HCT116 (cell line): Measurements from ENCODE around the gene NUAK2. TPM values are rescaled to one million over a fixed set of nuclear protein-coding genes. Genes with fewer than 3 reads are reported as not detected.

ENCODE experiments used
- ATAC-seq: fragments of 200-7000 bp; cut with Tn5 transposase; 2 replicates; pipeline ENCODE4 v1.9.1; 2020; ENCODE audit warnings: mild to moderate bottlenecking, moderate library complexity
- BruUV-seq: library from RNA; stranded (reverse); fragments of 400-500 nt; replicated peaks from 2 replicates; lab custom pipeline; 2021; lab: Mats Ljungman, UMichigan
- CTCF ChIA-PET: fragments of 300-600 bp; sonication (Branson Sonifier 250); formaldehyde crosslinking; loops from one replicate; lab custom pipeline; 2021; ENCODE audit warnings: antibody characterized with exemption; lab: Charles Lee
- POLR2A ChIA-PET: fragments of 300-600, 350-600 bp; sonication (Branson Sonifier 250); formaldehyde crosslinking; loops from one replicate; lab custom pipeline; 2021; ENCODE audit warnings: antibody characterized with exemption; lab: Charles Lee
- RAD21 ChIA-PET, 2 experiments: fragments of 300-600 bp; sonication (Branson Sonifier 250); formaldehyde crosslinking; loops; one replicate each; lab custom pipeline; 2023; ENCODE audit warnings: low total read pairs in 2 of 2; ENCODE audit not compliant: uncharacterized antibody in 2 of 2, unreplicated experiment in 2 of 2, low non-redundant PET in 1 of 2; lab: Charles Lee
- DNase-seq: peaks from one replicate; pipeline ENCODE4 v3.0.0-alpha.2; 2010; ENCODE audit warnings: low read depth, low spot score
- H2AFZ ChIP-seq: fragments of 200-600 bp; shearing (Covaris generic), sonication (generic); 2 replicates; pipeline ENCODE4 v1.6.1; 2017; ENCODE audit warnings: low read depth, mixed run types, mixed read lengths, antibody characterized with exemption, low read length; ENCODE audit not compliant: poor library complexity, severe bottlenecking
- H3K27ac ChIP-seq: 2 replicates; pipeline ENCODE4 v1.5.1; 2012; ENCODE audit warnings: low read depth, low read length
- H3K27me3 ChIP-seq: fragments of 200-600 bp; sonication (generic); 2 replicates; pipeline ENCODE4 v1.6.1; 2016; ENCODE audit warnings: mixed run types, low read length, mixed read lengths; ENCODE audit not compliant: insufficient read depth
- H3K36me3 ChIP-seq, 2 experiments: fragments of 200-500 bp in 1 of 2; fragments of 200-600 bp in 1 of 2; sonication (Bioruptor generic) in 1 of 2; sonication (generic) in 1 of 2; 2 replicates each; pipeline versions ENCODE4 v1.5.1 to v1.6.1; 2014 to 2016; ENCODE audit warnings: low read length in 2 of 2, inconsistent platforms in 1 of 2, mixed read lengths in 1 of 2, mixed run types in 1 of 2; ENCODE audit not compliant: insufficient read depth in 2 of 2, control insufficient read depth in 1 of 2
- H3K4me1 ChIP-seq, 2 experiments: fragments of 200-600 bp in 1 of 2; sonication (generic) in 1 of 2; 2 replicates each; pipeline versions ENCODE4 v1.5.1 to v1.6.1; 2012 to 2017; ENCODE audit warnings: low read length in 2 of 2, inconsistent platforms in 1 of 2, mild to moderate bottlenecking in 1 of 2, mixed read lengths in 1 of 2, mixed run types in 1 of 2, moderate library complexity in 1 of 2; ENCODE audit not compliant: insufficient read depth in 2 of 2, control insufficient read depth in 1 of 2
- H3K4me2 ChIP-seq: fragments of 200-600 bp; sonication (generic); 2 replicates; pipeline ENCODE4 v1.6.1; 2017; ENCODE audit warnings: mixed run types, low read length, mixed read lengths
- H3K4me3 ChIP-seq, 2 experiments: fragments of 200-600 bp in 1 of 2; sonication (generic) in 1 of 2; replicated peaks in 1 of 2; 2 replicates each; pipeline ENCODE4 v1.5.1; 2011 to 2016; ENCODE audit warnings: low read length in 2 of 2, control low read depth in 1 of 2, low read depth in 1 of 2, mild to moderate bottlenecking in 1 of 2, mixed read lengths in 1 of 2, mixed run types in 1 of 2
- H3K79me2 ChIP-seq: fragments of 200-600 bp; sonication (generic); 2 replicates; pipeline ENCODE4 v1.6.1; 2017; ENCODE audit warnings: mild to moderate bottlenecking, mixed run types, low read length, moderate library complexity, mixed read lengths; ENCODE audit not compliant: insufficient read depth
- H3K9ac ChIP-seq: fragments of 200-600 bp; sonication (generic); 2 replicates; pipeline ENCODE4 v1.6.1; 2016; ENCODE audit warnings: low read length, mixed read lengths
- H3K9me2 ChIP-seq: fragments of 200-600 bp; sonication (generic), shearing (Covaris generic); 2 replicates; pipeline ENCODE4 v1.6.1; 2017; ENCODE audit warnings: mixed run types, mild to moderate bottlenecking, moderate library complexity; ENCODE audit not compliant: insufficient read depth
- H3K9me3 ChIP-seq, 2 experiments: fragments of 200-500 bp in 1 of 2; fragments of 200-600 bp in 1 of 2; sonication (Bioruptor generic) in 1 of 2; sonication (generic) in 1 of 2; 2 replicates each; pipeline ENCODE4 v1.6.1; 2014 to 2017; ENCODE audit warnings: low read length in 2 of 2, mixed read lengths in 2 of 2, inconsistent platforms in 1 of 2, low read depth in 1 of 2, mild to moderate bottlenecking in 1 of 2, mixed run types in 1 of 2, moderate library complexity in 1 of 2; ENCODE audit not compliant: control insufficient read depth in 1 of 2, insufficient read depth in 1 of 2
- H4K20me1 ChIP-seq: fragments of 200-600 bp; sonication (generic), shearing (Covaris generic); 2 replicates; pipeline ENCODE4 v1.6.1; 2017; ENCODE audit warnings: mixed run types, mild to moderate bottlenecking, moderate library complexity; ENCODE audit not compliant: insufficient read depth
- CBX3 ChIP-seq: IDR thresholded peaks from 2 replicates; pipeline ENCODE4 v1.6.1; 2012; ENCODE audit warnings: low read depth
- CEBPB ChIP-seq: IDR thresholded peaks from 2 replicates; pipeline ENCODE4 v1.6.1; 2012; ENCODE audit warnings: low read depth
- EGR1 ChIP-seq: IDR thresholded peaks from 2 replicates; pipeline ENCODE4 v1.6.1; 2012; ENCODE audit warnings: low read depth
- ELF1 ChIP-seq: IDR thresholded peaks from 2 replicates; pipeline ENCODE4 v1.6.1; 2012; ENCODE audit warnings: low read depth, borderline replicate concordance
- EZH2phosphoT487 ChIP-seq: fragments of 200-600 bp; IDR thresholded peaks from 2 replicates; pipeline ENCODE4 v1.6.1; 2018; ENCODE audit warnings: antibody characterized with exemption, borderline replicate concordance
- FOSL1 ChIP-seq: IDR thresholded peaks from 2 replicates; pipeline ENCODE4 v1.6.1; 2012; ENCODE audit warnings: low read depth
- JUND ChIP-seq: IDR thresholded peaks from 2 replicates; pipeline ENCODE4 v1.6.1; 2012
- POLR2A ChIP-seq: IDR thresholded peaks from 2 replicates; pipeline ENCODE4 v1.7.0; 2011; ENCODE audit warnings: borderline replicate concordance; ENCODE audit not compliant: insufficient read depth, insufficient read length; ENCODE audit errors: extremely low read depth
- RAD21 ChIP-seq: IDR thresholded peaks from 2 replicates; pipeline ENCODE4 v1.6.1; 2012; ENCODE audit warnings: low read depth, mild to moderate bottlenecking
- SIN3A ChIP-seq: IDR thresholded peaks from 2 replicates; pipeline ENCODE4 v1.6.1; 2012; ENCODE audit warnings: low read depth
- SRF ChIP-seq: IDR thresholded peaks from 2 replicates; pipeline ENCODE4 v1.6.1; 2012; ENCODE audit warnings: low read depth
- TCF7L2 ChIP-seq: IDR thresholded peaks from 2 replicates; pipeline ENCODE4 v1.7.0; 2011; ENCODE audit warnings: borderline replicate concordance, inconsistent platforms; ENCODE audit not compliant: insufficient read depth, insufficient read length; ENCODE audit errors: extremely low read depth
- YY1 ChIP-seq: IDR thresholded peaks from 2 replicates; pipeline ENCODE4 v1.6.1; 2011; ENCODE audit warnings: low read length, low read depth, moderate library complexity, mild to moderate bottlenecking; ENCODE audit not compliant: insufficient replicate concordance; ENCODE audit errors: extremely low read depth
- ZFX ChIP-seq: fragments of 450-650 bp; IDR thresholded peaks from 2 replicates; pipeline ENCODE4 v1.6.1; 2017
- intact Hi-C: fragments of 100-400 bp; cut with micrococcal nuclease; formaldehyde crosslinking; loops from 2 replicates; pipeline ENCODE4 v1.10.0; 2022
- total RNA-seq: library from RNA; stranded (reverse); gene quantifications from one replicate; pipeline ENCODE4 v1.2.1, GENCODE V29; 2021; ENCODE audit not compliant: unreplicated experiment
- TF ChIP-seq, protein P1 (sequence below), 3 experiments: fragments of 200-600 bp in 1 of 3; sonication (generic) in 1 of 3; IDR thresholded peaks in 2 of 3; conservative IDR thresholded peaks in 1 of 3; 2 replicates each; pipeline ENCODE4 v1.5.1; 2012 to 2017; ENCODE audit warnings: low read depth in 2 of 3, low read length in 2 of 3, antibody characterized with exemption in 1 of 3, borderline replicate concordance in 1 of 3, control low read depth in 1 of 3, mild to moderate bottlenecking in 1 of 3, mixed read lengths in 1 of 3, mixed run types in 1 of 3, moderate library complexity in 1 of 3; ENCODE audit not compliant: insufficient read depth in 1 of 3
- TF ChIP-seq, protein P2 (sequence below): IDR thresholded peaks from 2 replicates; pipeline ENCODE4 v1.6.1; 2011; ENCODE audit warnings: mild to moderate bottlenecking, low read length, moderate library complexity; ENCODE audit not compliant: insufficient replicate concordance; ENCODE audit errors: extremely low read depth
- TF ChIP-seq, protein P3 (sequence below): IDR thresholded peaks from 2 replicates; pipeline ENCODE4 v1.6.1; 2012
- TF ChIP-seq, protein P4 (sequence below): IDR thresholded peaks from 2 replicates; pipeline ENCODE4 v1.6.1; 2012

Gene NUAK2
- total RNA-seq, 1 experiment from 2014 or later = 3.0 TPM

DNA sequence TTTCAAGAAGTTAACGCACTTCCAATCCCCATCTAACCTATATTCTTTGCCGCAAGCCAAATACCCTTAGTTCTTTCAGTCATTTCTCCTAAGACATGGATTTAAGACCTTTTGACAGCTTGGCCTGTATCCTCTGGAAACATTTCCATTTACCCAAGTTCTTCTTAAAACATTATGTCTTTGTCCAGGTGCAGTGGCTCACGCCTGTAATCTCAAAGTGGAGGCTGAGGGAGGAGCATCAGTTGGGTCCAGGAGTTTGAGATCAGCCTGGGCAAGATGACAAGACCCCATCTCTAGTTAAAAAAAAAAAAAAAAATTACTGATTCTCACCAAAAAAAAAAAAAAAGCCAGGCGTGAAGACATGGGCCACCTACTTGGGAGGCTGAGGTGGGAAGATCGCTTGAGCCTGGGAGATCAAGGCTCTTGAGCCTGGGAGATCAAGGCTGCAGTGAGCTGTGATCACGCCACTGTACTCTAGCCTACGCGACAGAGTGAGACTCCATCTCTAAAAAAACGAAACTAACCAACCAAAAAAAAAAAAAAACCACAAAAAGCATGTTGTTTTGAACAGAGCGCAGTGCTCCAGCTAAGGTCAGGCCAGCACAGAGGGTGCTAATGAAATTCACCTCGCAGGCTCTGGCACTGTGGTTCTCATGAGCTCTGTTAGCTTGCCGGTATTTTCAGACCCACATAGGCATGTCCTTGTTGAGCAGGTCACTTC, 36.0 kb downstream of the NUAK2 start:
- Histone ChIP-seq H2AFZ (peak overlapping the region; percentile 1), H3K4me3 (no peak overlapping the region), H3K79me2 (no peaks in the 10 kb centered on the region), H3K27me3 (no peaks in the 10 kb centered on the region), H4K20me1 (no peaks in the 10 kb centered on the region), H3K27ac (no peak overlapping the region), H3K4me1 (peaks cover 30 to 60% of the 10 kb centered on the region in 2 experiments), H3K4me2 (peak overlapping the region; percentile 80), H3K9ac (peak overlapping the region; percentile 40), H3K36me3 (no peaks in the 10 kb centered on the region), H3K9me2 (no peaks in the 10 kb centered on the region), H3K9me3 (no peaks in the 10 kb centered on the region)
- ChIA-PET CTCF (interaction anchor here (1.1 to 3.3 kb wide), 4 partner anchors 9 to 40 kb away, joined by 3 to 19 read pairs (median 8); no protein-coding TSS in a partner anchor), RAD21 (interaction anchor here in 1 of 2 experiments (1.6 kb wide), 1 partner anchor 32 kb away, joined by 4 read pairs; no protein-coding TSS in a partner anchor), POLR2A (interaction anchor here (1.8 kb wide), 1 partner anchor 32 kb away, joined by 4 read pairs; no protein-coding TSS in a partner anchor)
- no TSS peak for BruUV-seq
- no peak for ATAC-seq
- intact Hi-C loops = no loop called here
- DNase-seq = no peak
- TF ChIP-seq CEBPB (no peak), TCF7L2 (no peak), EZH2phosphoT487 (no peak), EGR1 (no peak), SIN3A (no peak), POLR2A (no peak), YY1 (no peak), FOSL1 (no peak), RAD21 (no peak), CBX3 (no peak), SRF (no peak), JUND (no peak), ELF1 (no peak), ZFX (no peak)
- TF ChIP-seq, protein P1, sequence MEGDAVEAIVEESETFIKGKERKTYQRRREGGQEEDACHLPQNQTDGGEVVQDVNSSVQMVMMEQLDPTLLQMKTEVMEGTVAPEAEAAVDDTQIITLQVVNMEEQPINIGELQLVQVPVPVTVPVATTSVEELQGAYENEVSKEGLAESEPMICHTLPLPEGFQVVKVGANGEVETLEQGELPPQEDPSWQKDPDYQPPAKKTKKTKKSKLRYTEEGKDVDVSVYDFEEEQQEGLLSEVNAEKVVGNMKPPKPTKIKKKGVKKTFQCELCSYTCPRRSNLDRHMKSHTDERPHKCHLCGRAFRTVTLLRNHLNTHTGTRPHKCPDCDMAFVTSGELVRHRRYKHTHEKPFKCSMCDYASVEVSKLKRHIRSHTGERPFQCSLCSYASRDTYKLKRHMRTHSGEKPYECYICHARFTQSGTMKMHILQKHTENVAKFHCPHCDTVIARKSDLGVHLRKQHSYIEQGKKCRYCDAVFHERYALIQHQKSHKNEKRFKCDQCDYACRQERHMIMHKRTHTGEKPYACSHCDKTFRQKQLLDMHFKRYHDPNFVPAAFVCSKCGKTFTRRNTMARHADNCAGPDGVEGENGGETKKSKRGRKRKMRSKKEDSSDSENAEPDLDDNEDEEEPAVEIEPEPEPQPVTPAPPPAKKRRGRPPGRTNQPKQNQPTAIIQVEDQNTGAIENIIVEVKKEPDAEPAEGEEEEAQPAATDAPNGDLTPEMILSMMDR (IDR thresholded peaks at IDR 0.05 in 2 of 3, conservative IDR thresholded peaks at IDR 0.05 in 1 of 3; ENCODE audit: borderline replicate concordance in 1 of 3, insufficient read depth in 1 of 3, low read depth in 2 of 3, low read length in 2 of 3) = no peak
- TF ChIP-seq, protein P2, sequence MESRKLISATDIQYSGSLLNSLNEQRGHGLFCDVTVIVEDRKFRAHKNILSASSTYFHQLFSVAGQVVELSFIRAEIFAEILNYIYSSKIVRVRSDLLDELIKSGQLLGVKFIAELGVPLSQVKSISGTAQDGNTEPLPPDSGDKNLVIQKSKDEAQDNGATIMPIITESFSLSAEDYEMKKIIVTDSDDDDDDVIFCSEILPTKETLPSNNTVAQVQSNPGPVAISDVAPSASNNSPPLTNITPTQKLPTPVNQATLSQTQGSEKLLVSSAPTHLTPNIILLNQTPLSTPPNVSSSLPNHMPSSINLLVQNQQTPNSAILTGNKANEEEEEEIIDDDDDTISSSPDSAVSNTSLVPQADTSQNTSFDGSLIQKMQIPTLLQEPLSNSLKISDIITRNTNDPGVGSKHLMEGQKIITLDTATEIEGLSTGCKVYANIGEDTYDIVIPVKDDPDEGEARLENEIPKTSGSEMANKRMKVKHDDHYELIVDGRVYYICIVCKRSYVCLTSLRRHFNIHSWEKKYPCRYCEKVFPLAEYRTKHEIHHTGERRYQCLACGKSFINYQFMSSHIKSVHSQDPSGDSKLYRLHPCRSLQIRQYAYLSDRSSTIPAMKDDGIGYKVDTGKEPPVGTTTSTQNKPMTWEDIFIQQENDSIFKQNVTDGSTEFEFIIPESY = no peak
- TF ChIP-seq, protein P3, sequence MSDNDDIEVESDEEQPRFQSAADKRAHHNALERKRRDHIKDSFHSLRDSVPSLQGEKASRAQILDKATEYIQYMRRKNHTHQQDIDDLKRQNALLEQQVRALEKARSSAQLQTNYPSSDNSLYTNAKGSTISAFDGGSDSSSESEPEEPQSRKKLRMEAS = no peak
- TF ChIP-seq, protein P4, sequence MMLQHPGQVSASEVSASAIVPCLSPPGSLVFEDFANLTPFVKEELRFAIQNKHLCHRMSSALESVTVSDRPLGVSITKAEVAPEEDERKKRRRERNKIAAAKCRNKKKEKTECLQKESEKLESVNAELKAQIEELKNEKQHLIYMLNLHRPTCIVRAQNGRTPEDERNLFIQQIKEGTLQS = no peak
